HG03571 (cell line): ENCODE data around the gene ZNF629.

ENCODE experiments used
- ATAC-seq: cut with Tn5 transposase; IDR thresholded peaks from one replicate; pipeline ENCODE4 v1.9.1; 2021; ENCODE audit not compliant: unreplicated experiment

Gene ZNF629

GRCh38 chr16:30786115-30786935, 680 bp downstream of the ZNF629 start:
- ATAC-seq, result no peak

- no peak for ATAC-seq
These were observed 1.6 kb downstream of the ZNF629 start for GRCh38 chr16:30785126-30786106.

GRCh38 chr16:30784215-30784614, 2.8 kb downstream of the ZNF629 start:
- ATAC-seq, result no peak

- ATAC-seq, result no peak
These were observed 3.5 kb downstream of the ZNF629 start for GRCh38 chr16:30783280-30784109.

- no peak for ATAC-seq
These were observed 4.3 kb downstream of the ZNF629 start for GRCh38 chr16:30782486-30783279.

- no peak for ATAC-seq
These were observed 6.5 kb downstream of the ZNF629 start for GRCh38 chr16:30780549-30780948.

- ATAC-seq, result no peak
These were observed 7.0 kb downstream of the ZNF629 start for GRCh38 chr16:30780021-30780420.

- ATAC-seq, result no peak
These were observed 7.4 kb downstream of the ZNF629 start for GRCh38 chr16:30779596-30779995.

- no peak for ATAC-seq
These were observed 8.3 kb downstream of the ZNF629 start for GRCh38 chr16:30778549-30779244.

- no peak for ATAC-seq
These were observed 9.3 kb downstream of the ZNF629 start for GRCh38 chr16:30777591-30778297.

- ATAC-seq, result no peak
These were observed 11.4 kb downstream of the ZNF629 start for GRCh38 chr16:30775392-30776188.

GRCh38 chr16:30775131-30775391, 11.9 kb downstream of the ZNF629 start:
- ATAC-seq, result no peak

- ATAC-seq, result no peak
These were observed 12.5 kb downstream of the ZNF629 start for GRCh38 chr16:30774367-30775130.

- no peak for ATAC-seq
These were observed 13.2 kb downstream of the ZNF629 start for GRCh38 chr16:30773826-30774225.

GRCh38 chr16:30771726-30772125, 15.3 kb downstream of the ZNF629 start:
- ATAC-seq, result no peak

- ATAC-seq, result no peak
These were observed 17.5 kb downstream of the ZNF629 start for GRCh38 chr16:30769379-30770089.

- ATAC-seq, result no peak
These were observed 18.3 kb downstream of the ZNF629 start for GRCh38 chr16:30768583-30769181.
